T47D (cell line): ENCODE results near the gene MAML3.

Source experiments
- DNase-seq, 2 experiments: peaks; one replicate each; pipeline versions ENCODE4 v3.0.0 to v3.0.0-alpha.2; 2011 to 2012; ENCODE audit warnings: low read depth in 1 of 2, low spot score in 1 of 2
- JUND ChIP-seq: IDR thresholded peaks from 2 replicates; pipeline ENCODE4 v1.6.1; 2012; ENCODE audit warnings: low read depth
- in situ Hi-C: cut with HindIII; loops from 2 replicates; pipeline ENCODE4 v1.10.0; 2016; ENCODE audit warnings: low sequenced_read_pairs, low pct_unique_long_range_greater_than_20kb

Gene MAML3

GRCh38 chr4:139795527-139796314 lies 358.3 kb downstream of the MAML3 start:
- DNase-seq: no peak
- no peak for TF ChIP-seq JUND
- in situ Hi-C loops: no loop called here

- in situ Hi-C loops: no loop called here
- no peak for TF ChIP-seq JUND
- DNase-seq: no peak
Observed at GRCh38 chr4:139794158-139794954, 359.6 kb downstream of the MAML3 start.

- TF ChIP-seq JUND: no peak
- no peak for DNase-seq
- in situ Hi-C loops: no loop called here
Observed at GRCh38 chr4:139791681-139792080, 362.3 kb downstream of the MAML3 start.

- no peak for TF ChIP-seq JUND
- DNase-seq: no peak
- in situ Hi-C loops: no loop called here
Observed at GRCh38 chr4:139790291-139790690, 363.7 kb downstream of the MAML3 start.

- TF ChIP-seq JUND: no peak
- no peak for DNase-seq
- in situ Hi-C loops: no loop called here
Observed at GRCh38 chr4:139789096-139789654, 364.8 kb downstream of the MAML3 start.

- TF ChIP-seq JUND: no peak
- DNase-seq: no peak
- in situ Hi-C loops: no loop called here
Observed at GRCh38 chr4:139786494-139787354, 367.3 kb downstream of the MAML3 start.

GRCh38 chr4:139785356-139785755 lies 368.6 kb downstream of the MAML3 start:
- TF ChIP-seq JUND: no peak
- DNase-seq: no peak
- in situ Hi-C loops: no loop called here

- in situ Hi-C loops: no loop called here
- no peak for DNase-seq
- no peak for TF ChIP-seq JUND
Observed at GRCh38 chr4:139783741-139784484, 370.1 kb downstream of the MAML3 start.

GRCh38 chr4:139782926-139783522 lies 371.0 kb downstream of the MAML3 start:
- in situ Hi-C loops: no loop called here
- no peak for DNase-seq
- no peak for TF ChIP-seq JUND

DNA sequence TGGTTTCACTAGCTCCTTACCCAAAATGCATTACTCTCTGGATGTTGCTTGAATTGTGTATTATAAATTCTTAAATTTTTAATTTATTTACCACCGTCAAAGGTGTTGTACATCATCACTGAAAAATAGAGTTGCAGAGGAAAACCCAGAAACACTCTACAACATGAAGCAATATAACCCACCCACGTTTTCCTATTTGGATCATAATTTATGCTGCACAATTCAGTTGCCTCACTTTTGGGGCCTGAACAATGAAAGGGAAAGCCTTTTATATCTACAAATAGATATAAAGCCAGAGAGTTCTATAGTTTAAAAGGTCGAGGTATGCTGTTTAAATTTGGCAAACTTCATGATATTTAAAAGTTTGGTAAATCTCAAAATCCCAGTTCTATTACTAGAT lies 372.9 kb downstream of the MAML3 start:
- no peak for DNase-seq
- no peak for TF ChIP-seq JUND
- in situ Hi-C loops: no loop called here

GRCh38 chr4:139779691-139780090 lies 374.3 kb downstream of the MAML3 start:
- in situ Hi-C loops: no loop called here
- no peak for TF ChIP-seq JUND
- no peak for DNase-seq
